Spleen (tissue), 7 donors: ENCODE data around the gene ELN.

Experiments used
- CTCF ChIP-seq, 11 experiments: fragments of 200-600 bp in 7 of 11; fragments of 450-650 bp in 4 of 11; sonication (generic) in 4 of 11; IDR thresholded peaks in 8 of 11; conservative IDR thresholded peaks in 3 of 11; 1 replicate in 7 of 11; 2 replicates in 4 of 11; pipeline versions ENCODE4 v1.4.0 to v1.8.0; 2016 to 2021; ENCODE audit warnings: antibody characterized with exemption in 11 of 11, inconsistent platforms in 4 of 11, mild to moderate bottlenecking in 1 of 11
- POLR2A ChIP-seq, 3 donors: fragments of 450-650 bp; IDR thresholded peaks; one replicate each; pipeline ENCODE4 v1.5.1; 2017; ENCODE audit warnings: antibody characterized with exemption in 3 of 3, mild to moderate bottlenecking in 1 of 3
- donor health status: DM: no; HTN: no; CAD: no; lungs with moderate emphysema.
- donor health status: DM: no; HTN: no; CAD: no.
- donor health status: DM: no; HTN: no; CAD: no.

- TF ChIP-seq CTCF (IDR thresholded peaks at IDR 0.05 in 8 of 11, conservative IDR thresholded peaks at IDR 0.05 in 3 of 11): no peak
- no peak for TF ChIP-seq POLR2A (IDR thresholded peaks at IDR 0.05)
These were observed 59.9 kb downstream of the ELN start for GRCh38 chr7:74087791-74088453.
